ENCODE data around the gene FIZ1.

The FIZ1 gene

GRCh38 chr19:55599468-55599841 is at the start of gene FIZ1:
Gene FIZ1 (minus strand): TSS chr19:55599517. CDS start chr19:55597865, 1,652 bp downstream.
- DNase-seq (ENCODE audit: low read depth in 4 of 4, low spot score in 1 of 4) = peak; percentile 86 to 96 (median 92)

- no peak for DNase-seq (ENCODE audit: low read depth in 4 of 4, low spot score in 1 of 4)
These were observed 49.4 kb upstream of the FIZ1 start for GRCh38 chr19:55648585-55649267.

GRCh38 chr19:55647732-55648584 is 48.6 kb upstream of the FIZ1 start, which contains the start of gene CCDC106:
Gene CCDC106 (plus strand): TSS chr19:55648212. CDS start chr19:55649047, 835 bp downstream.
- DNase-seq (ENCODE audit: low read depth in 4 of 4, low spot score in 1 of 4) = peak in 1 of 4 experiments; percentile 35

- no peak for DNase-seq (ENCODE audit: low read depth in 4 of 4, low spot score in 1 of 4)
These were observed 47.8 kb upstream of the FIZ1 start for GRCh38 chr19:55646889-55647731.

- DNase-seq (ENCODE audit: low read depth in 4 of 4, low spot score in 1 of 4) = no peak
These were observed 46.2 kb upstream of the FIZ1 start for GRCh38 chr19:55645512-55645881.

GRCh38 chr19:55644842-55645511 is 45.7 kb upstream of the FIZ1 start:
- no peak for DNase-seq (ENCODE audit: low read depth in 4 of 4, low spot score in 1 of 4)

- DNase-seq (ENCODE audit: low read depth in 4 of 4, low spot score in 1 of 4) = no peak
These were observed 45.0 kb upstream of the FIZ1 start for GRCh38 chr19:55644191-55644833.

- DNase-seq (ENCODE audit: low read depth in 4 of 4, low spot score in 1 of 4) = no peak
These were observed 44.5 kb upstream of the FIZ1 start for GRCh38 chr19:55643887-55644176.

GRCh38 chr19:55643003-55643886 is 43.9 kb upstream of the FIZ1 start, which contains the start of gene ZNF581:
Gene ZNF581 (plus strand): TSS chr19:55643649. CDS start chr19:55644572, 923 bp downstream.
- peak; percentile 65 to 82 (median 76) for DNase-seq (ENCODE audit: low read depth in 4 of 4, low spot score in 1 of 4)

GRCh38 chr19:55642153-55643002 is 43.1 kb upstream of the FIZ1 start:
- DNase-seq (ENCODE audit: low read depth in 4 of 4, low spot score in 1 of 4) = no peak

GRCh38 chr19:55641426-55642152 is 42.3 kb upstream of the FIZ1 start:
- DNase-seq (ENCODE audit: low read depth in 4 of 4, low spot score in 1 of 4) = no peak

GRCh38 chr19:55640577-55641425 is 41.5 kb upstream of the FIZ1 start, which contains the start of gene ZNF580:
Gene ZNF580 (plus strand): TSS chr19:55641002. CDS start chr19:55642509, 1,507 bp downstream.
- DNase-seq (ENCODE audit: low read depth in 4 of 4, low spot score in 1 of 4) = peak in 2 of 4 experiments; percentile 59 to 66

- peak in 1 of 4 experiments; percentile 57 for DNase-seq (ENCODE audit: low read depth in 4 of 4, low spot score in 1 of 4)
These were observed 40.8 kb upstream of the FIZ1 start for GRCh38 chr19:55640043-55640576.

GRCh38 chr19:55638864-55639359 is 39.6 kb upstream of the FIZ1 start:
- DNase-seq (ENCODE audit: low read depth in 4 of 4, low spot score in 1 of 4) = peak in 1 of 4 experiments; percentile 37

GRCh38 chr19:55637534-55637933 is 38.2 kb upstream of the FIZ1 start:
- no peak for DNase-seq (ENCODE audit: low read depth in 4 of 4, low spot score in 1 of 4)

- no peak for DNase-seq (ENCODE audit: low read depth in 4 of 4, low spot score in 1 of 4)
These were observed 37.4 kb upstream of the FIZ1 start for GRCh38 chr19:55636723-55637122.

Measured in stimulated activated CD4-positive, alpha-beta T cell treated with anti-CD3 and anti-CD28 coated beads, Interleukin-1b, Interleukin-23, amount 100 ng/mL, for 24 hours (primary cell).